Subcutaneous adipose tissue (tissue), 4 donors: Measurements from ENCODE around the gene ABR. TPM values are rescaled to one million over a fixed set of nuclear protein-coding genes. Genes with fewer than 3 reads are reported as not detected.

ENCODE experiments used
- total RNA-seq, 4 donors: library from RNA; depleted of rRNA; stranded (reverse); fragments of >200 nt; gene quantifications; one replicate each; pipeline ENCODE4 v1.1.0, GENCODE V29; 2016
- TF ChIP-seq, protein P1 (sequence below): fragments of 450-650 bp; IDR thresholded peaks from one replicate; pipeline ENCODE4 v1.5.1; 2016; ENCODE audit warnings: low read depth, mild to moderate bottlenecking, control low read depth, antibody characterized with exemption, moderate library complexity

The ABR gene
- total RNA-seq, 4 donors from 2014 or later: 53.8 to 82.8 (median 70.8) TPM

GRCh38 chr17:1153795-1154546 lies 25.8 kb downstream of the ABR start:
- TF ChIP-seq, protein P1, sequence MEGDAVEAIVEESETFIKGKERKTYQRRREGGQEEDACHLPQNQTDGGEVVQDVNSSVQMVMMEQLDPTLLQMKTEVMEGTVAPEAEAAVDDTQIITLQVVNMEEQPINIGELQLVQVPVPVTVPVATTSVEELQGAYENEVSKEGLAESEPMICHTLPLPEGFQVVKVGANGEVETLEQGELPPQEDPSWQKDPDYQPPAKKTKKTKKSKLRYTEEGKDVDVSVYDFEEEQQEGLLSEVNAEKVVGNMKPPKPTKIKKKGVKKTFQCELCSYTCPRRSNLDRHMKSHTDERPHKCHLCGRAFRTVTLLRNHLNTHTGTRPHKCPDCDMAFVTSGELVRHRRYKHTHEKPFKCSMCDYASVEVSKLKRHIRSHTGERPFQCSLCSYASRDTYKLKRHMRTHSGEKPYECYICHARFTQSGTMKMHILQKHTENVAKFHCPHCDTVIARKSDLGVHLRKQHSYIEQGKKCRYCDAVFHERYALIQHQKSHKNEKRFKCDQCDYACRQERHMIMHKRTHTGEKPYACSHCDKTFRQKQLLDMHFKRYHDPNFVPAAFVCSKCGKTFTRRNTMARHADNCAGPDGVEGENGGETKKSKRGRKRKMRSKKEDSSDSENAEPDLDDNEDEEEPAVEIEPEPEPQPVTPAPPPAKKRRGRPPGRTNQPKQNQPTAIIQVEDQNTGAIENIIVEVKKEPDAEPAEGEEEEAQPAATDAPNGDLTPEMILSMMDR: no peak

DNA sequence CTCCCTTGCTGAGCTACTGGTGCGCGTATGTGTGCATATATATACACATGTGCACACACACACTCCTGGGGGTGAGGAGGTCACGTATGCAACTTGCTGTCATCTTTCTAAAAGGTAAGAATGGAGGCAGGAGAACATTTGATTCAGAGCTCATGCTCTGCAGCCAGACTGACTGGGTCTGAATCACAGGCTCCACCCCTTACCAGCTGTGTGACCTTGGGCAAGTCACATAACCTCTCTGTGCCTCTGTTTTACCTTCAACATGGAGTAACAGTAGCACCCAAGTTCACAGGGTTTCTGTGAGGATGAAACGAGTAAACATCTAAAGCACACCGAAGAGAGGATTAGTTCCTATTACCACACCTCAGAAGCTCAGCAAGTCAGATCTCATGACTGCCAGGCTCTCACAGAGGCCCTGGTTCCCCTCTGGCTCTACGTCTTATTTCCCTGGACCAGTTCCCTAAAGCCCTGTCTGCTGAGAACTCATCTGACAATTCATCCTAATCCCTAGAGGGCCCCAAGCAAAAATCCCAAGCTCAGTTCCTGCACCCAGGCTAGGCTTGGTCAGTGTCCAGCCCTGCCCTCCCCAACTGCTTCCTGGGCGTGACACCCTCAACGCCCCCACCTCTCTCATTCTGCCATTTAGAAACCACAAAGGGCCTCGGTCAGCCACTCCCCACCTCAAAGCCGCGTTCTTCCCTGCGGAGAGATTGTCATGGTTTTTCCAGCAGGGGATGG lies 28.7 kb downstream of the ABR start:
- TF ChIP-seq, protein P1: no peak

DNA sequence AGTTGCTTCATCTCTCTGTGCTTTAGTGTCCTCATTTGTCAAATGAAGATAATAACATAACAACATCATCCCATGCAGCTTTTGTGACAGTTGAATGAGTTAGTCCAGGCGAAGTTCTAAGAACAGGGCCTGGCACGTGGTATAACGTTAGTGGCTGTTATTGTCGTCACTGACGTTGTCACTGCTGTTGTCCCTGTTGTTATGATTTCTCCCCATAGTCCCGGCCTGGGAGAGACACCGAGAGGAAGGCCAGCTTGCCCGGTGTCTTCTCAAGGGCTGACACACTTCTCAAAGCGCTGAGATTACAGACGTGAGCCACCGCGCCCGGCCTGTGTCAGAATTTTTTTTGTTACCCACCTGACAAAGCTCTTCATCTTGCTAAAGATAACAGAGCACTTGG lies 29.9 kb downstream of the ABR start:
- TF ChIP-seq, protein P1: no peak

- TF ChIP-seq, protein P1: no peak
Measured at GRCh38 chr17:1147664-1148063, 32.1 kb downstream of the ABR start.

DNA sequence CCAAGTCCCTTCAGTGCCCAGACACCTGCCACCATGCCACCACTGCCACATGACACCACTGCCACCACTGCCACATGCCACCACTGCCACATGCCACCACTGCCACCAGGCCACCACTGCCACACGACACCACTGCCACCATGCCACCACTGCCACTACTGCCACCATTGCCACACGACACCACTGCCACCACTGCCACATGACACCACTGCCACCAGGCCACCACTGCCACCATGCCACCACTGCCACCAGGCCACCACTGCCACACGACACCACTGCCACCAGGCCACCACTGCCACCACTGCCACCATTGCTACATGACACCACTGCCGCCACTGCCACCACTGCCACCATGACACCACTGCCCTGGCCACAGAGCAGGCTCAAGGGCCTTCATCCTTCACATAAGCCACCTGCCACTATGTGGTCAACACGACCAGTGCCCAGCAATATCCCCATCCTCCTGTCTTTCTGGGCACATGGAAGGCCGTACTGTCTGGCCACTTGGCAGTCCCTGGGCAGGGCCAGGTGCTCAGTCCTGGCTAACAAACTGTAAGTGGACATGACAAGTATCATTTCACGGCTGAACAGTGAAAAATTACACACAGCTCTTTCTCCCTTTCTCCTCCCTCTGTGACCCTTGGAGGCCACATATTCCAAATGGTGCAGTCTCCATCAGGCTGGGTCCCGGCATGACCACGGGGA lies 33.1 kb downstream of the ABR start:
- TF ChIP-seq, protein P1: no peak

DNA sequence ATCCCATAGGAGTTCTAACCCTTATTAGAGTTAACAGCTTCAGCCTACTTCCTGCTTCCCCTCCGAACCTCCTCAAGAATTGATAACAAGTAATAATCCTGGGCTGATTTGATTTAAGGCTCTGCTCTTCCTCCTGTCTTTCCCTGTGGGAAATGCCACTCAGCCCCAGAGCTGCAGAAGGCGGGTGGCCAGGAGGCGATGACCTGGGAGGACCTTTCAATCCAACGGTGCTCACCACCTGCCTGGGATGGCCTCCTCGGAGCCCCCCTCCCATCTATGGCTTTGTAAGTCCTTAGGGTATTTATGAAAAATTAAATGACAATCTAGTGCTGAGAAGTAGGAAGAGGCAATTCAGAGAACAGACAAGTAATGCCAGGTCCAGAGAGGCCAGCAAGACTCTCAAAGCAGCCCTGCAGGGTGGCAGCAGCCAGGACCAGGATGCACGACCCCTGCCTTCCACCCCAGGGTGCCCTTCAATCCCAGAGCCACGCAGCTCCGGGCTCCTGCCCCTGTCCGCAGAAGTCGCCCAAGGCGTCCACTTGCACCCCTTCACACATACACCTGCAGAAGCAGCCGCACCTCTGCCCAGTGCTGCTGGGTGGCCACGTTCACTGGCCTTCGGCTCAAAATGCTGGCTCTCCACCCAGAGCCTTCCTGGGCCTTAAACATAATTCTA lies 34.3 kb downstream of the ABR start:
- TF ChIP-seq, protein P1: no peak
